ENCODE results near the gene PILRA.

The PILRA gene

DNA sequence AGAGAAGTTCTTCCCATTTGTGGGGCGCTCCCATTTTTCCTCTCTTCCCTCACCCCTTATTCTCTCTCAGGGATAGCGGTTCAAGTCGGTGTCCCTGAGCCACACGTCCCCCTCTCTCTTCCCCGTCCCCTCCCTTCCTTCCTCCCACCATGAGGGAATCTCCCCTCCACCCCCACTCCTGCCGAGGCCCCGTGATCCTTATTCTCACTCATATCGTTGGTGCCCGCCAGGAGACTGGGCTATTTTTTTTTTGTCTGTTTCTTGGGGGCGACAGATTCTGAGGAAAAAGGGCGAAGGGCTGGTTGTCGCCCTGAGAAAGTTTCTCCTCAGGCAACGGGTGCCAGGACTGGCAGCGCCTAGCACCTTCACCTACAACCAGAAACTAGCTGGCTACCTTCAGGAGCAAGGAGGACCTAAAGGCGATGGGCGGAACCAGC, 54.5 kb downstream of the PILRA start:
- TF ChIP-seq CTCF (IDR thresholded peaks at IDR 0.05; ENCODE audit: insufficient read depth, low read length, poor library complexity, severe bottlenecking) = no peak
- H3K36me3 ChIP-seq (ENCODE audit: control insufficient read depth, insufficient read depth, low read length) = peaks cover 5% of the 10 kb centered on the region
- DNase-seq (ENCODE audit: extremely low read depth, insufficient read length) = no peak
- H3K27me3 ChIP-seq (replicated peaks; ENCODE audit: control insufficient read depth, insufficient read depth, low read length) = no peaks in the 10 kb centered on the region
- H3K4me3 ChIP-seq (replicated peaks; ENCODE audit: low read depth, low read length) = no peak overlapping the region; the same call in 1 of the 2 replicates

DNA sequence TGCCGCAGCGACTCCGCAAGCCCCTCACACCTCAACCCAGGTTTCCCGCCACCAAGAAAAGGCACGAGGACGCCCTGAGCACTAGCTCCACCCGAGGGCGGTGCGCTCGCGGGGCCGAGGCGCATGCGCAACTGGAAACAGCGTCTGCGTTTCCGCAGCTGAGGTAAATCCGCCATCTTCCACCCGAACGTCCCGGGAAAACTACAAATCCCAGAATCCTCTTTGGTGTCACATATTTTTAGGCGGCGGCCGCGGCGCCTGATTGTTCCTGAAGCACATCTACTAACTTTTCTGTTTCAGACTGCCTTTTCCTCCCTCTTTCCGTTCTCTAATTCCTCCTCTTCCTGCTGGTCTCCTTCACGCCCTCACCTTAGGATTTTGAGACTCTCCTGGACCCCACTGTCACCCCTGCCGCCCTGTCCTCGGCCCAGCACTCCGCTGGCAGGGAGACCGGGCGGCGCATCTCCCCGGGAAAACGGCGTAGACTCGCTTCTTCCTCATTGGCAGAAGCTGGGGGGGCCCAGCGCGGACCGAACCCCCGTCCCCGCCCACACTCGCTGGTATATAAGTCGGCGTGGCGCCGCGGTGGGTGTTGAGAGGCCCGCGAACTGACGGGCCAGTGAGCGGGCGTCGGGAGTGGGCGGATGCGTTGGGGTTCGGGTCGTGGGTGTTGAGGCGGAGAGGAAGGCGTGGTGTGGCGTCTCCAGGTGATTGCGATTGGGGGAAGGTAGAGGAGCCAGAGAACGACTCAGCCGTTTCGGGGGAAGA, 55.1 kb downstream of the PILRA start, which contains the start of gene ZCWPW1:
Gene ZCWPW1, minus strand, starts transcription at position 505 of the 768 bp plus-strand sequence. CDS start 8,054 bp downstream, outside the sequence.
- no peak for TF ChIP-seq CTCF (IDR thresholded peaks at IDR 0.05; ENCODE audit: insufficient read depth, low read length, poor library complexity, severe bottlenecking)
- peak within 1 kb of the TSS; percentile 89 for H3K4me3 ChIP-seq (replicated peaks; ENCODE audit: low read depth, low read length)
- peaks cover 8% of the 10 kb centered on the region for H3K36me3 ChIP-seq (ENCODE audit: control insufficient read depth, insufficient read depth, low read length)

DNA sequence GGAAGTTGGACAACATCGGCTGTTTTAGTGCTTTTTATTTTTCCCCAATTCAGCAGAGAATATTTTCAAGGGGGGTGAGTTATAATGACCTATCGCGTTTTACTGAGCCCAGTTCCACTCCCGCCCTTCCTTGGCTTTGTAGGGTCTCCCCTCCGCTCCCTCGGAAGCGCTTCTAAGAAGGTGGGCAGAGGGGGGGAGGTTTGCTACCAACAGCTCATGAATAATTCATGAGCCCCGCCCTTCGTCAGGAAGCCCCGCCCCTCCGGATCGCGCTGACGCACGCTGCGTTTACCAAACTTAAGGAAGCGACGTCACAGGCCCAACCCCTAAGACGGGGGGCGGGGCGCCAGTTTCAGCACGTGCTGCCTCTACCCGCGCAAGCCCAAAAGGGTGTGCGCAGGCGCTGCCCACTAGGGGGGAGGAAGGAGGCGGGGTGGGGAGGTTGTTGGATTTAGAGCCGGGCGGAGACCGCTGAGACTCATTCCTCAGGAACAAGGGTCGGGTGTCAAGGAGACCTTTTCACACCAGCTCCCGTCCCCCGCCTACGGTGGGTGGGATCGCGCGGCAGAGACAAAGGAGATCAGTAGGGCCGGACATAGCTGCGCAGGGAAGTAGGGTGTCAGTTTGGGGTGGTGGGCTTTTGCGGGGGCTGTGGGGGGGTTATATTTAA, 55.8 kb downstream of the PILRA start:
- peak; percentile 100 for DNase-seq (ENCODE audit: extremely low read depth, insufficient read length)
- Histone ChIP-seq H3K27me3 (replicated peaks; ENCODE audit: control insufficient read depth, insufficient read depth, low read length) (no peaks in the 10 kb centered on the region), H3K36me3 (ENCODE audit: control insufficient read depth, insufficient read depth, low read length) (peaks cover 13% of the 10 kb centered on the region), H3K4me3 (replicated peaks; ENCODE audit: low read depth, low read length) (peak overlapping the region; percentile 89)
- TF ChIP-seq CTCF (IDR thresholded peaks at IDR 0.05; ENCODE audit: insufficient read depth, low read length, poor library complexity, severe bottlenecking) = no peak

More for the DNA sequence above, 55.1 kb downstream of the PILRA start, which contains the start of gene ZCWPW1:
- DNase-seq (ENCODE audit: extremely low read depth, insufficient read length) = peak; percentile 98
- no peaks in the 10 kb centered on the region for H3K27me3 ChIP-seq (replicated peaks; ENCODE audit: control insufficient read depth, insufficient read depth, low read length)

DNA sequence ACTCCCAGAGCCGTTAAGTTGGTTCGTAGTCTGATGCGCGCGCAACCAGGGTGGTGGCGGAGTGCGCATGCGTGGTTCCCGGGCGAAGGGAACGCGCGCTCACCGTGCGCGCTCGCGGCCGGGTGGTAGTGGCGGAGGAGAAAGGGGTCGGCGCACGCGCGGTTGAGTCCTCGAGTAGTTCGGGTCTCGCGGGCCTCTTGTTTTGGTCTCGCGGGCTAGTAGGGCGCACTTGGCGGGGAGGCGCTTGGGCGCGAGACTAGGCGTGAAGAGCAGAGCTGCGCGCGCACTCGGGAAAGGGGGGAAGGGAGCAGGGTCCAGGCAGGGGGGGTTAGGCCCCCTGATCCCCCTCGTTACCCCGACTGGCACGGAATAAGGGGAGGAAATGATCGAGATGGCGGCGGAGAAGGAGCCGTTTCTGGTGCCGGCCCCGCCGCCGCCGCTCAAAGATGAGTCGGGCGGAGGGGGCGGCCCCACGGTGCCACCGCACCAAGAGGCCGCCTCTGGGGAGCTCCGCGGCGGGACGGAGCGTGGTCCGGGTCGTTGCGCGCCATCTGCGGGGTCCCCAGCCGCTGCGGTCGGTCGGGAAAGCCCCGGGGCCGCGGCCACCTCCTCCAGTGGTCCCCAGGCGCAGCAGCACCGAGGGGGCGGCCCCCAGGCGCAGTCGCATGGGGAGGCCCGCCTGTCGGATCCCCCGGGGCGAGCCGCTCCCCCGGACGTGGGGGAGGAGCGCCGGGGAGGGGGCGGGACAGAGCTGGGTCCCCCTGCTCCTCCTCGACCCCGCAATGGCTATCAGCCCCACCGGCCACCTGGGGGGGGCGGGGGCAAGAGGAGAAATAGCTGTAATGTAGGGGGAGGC, 56.6 kb downstream of the PILRA start, which contains the start of gene MEPCE:
Gene MEPCE, plus strand, starts transcription at position 195 of the 856 bp plus-strand sequence. Its CDS starts 188 bp downstream, at position 383.
- TF ChIP-seq CTCF (IDR thresholded peaks at IDR 0.05; ENCODE audit: insufficient read depth, low read length, poor library complexity, severe bottlenecking) = no peak
- Histone ChIP-seq H3K36me3 (ENCODE audit: control insufficient read depth, insufficient read depth, low read length) (peaks cover 17% of the 10 kb centered on the region), H3K27me3 (replicated peaks; ENCODE audit: control insufficient read depth, insufficient read depth, low read length) (no peaks in the 10 kb centered on the region), H3K4me3 (replicated peaks; ENCODE audit: low read depth, low read length) (peak within 1 kb of the TSS; percentile 89)
- peak; percentile 96 for DNase-seq (ENCODE audit: extremely low read depth, insufficient read length)

- no peak for TF ChIP-seq CTCF (IDR thresholded peaks at IDR 0.05; ENCODE audit: insufficient read depth, low read length, poor library complexity, severe bottlenecking)
- Histone ChIP-seq H3K36me3 (ENCODE audit: control insufficient read depth, insufficient read depth, low read length) (peaks cover 18% of the 10 kb centered on the region), H3K4me3 (replicated peaks; ENCODE audit: low read depth, low read length) (peak overlapping the region; percentile 89), H3K27me3 (replicated peaks; ENCODE audit: control insufficient read depth, insufficient read depth, low read length) (no peaks in the 10 kb centered on the region)
- DNase-seq (ENCODE audit: extremely low read depth, insufficient read length) = peak; percentile 28
Measured at GRCh38 chr7:100430493-100431285, 57.4 kb downstream of the PILRA start.

All from GM06990 (cell line).